ENCODE results near the gene CAPZA3.

- no peak for TF ChIP-seq CTCF (conservative IDR thresholded peaks at IDR 0.05; ENCODE audit: low read depth, low read length)
- no peak for TF ChIP-seq EZH2 (IDR thresholded peaks at IDR 0.05; ENCODE audit: borderline replicate concordance, low read depth, low read length, poor library complexity, severe bottlenecking)
These were observed 34.6 kb upstream of the CAPZA3 start for GRCh38 chr12:18703321-18703720.

Measured in A673 (cell line).